ENCODE data around the gene HABP2.

DNA sequence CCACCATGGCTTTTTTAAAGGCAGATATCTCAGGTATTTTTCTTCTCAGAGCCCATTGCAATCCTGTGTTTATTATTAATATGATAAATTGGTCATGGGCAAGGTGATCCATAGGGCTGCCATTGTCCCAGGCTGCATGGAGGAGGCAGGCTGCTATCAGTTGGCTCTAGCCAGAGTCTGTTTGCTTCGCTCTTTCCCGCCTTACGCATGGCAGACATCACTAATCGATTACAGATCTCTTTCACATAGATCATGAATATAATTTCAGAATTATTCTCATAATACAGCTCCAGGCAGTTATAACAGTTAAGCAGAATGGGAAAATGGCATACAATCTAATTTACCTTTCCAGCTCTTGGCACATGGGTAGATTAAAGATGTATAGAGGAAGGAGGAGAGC is 30.4 kb upstream of the HABP2 start:
- TF ChIP-seq, protein P1, sequence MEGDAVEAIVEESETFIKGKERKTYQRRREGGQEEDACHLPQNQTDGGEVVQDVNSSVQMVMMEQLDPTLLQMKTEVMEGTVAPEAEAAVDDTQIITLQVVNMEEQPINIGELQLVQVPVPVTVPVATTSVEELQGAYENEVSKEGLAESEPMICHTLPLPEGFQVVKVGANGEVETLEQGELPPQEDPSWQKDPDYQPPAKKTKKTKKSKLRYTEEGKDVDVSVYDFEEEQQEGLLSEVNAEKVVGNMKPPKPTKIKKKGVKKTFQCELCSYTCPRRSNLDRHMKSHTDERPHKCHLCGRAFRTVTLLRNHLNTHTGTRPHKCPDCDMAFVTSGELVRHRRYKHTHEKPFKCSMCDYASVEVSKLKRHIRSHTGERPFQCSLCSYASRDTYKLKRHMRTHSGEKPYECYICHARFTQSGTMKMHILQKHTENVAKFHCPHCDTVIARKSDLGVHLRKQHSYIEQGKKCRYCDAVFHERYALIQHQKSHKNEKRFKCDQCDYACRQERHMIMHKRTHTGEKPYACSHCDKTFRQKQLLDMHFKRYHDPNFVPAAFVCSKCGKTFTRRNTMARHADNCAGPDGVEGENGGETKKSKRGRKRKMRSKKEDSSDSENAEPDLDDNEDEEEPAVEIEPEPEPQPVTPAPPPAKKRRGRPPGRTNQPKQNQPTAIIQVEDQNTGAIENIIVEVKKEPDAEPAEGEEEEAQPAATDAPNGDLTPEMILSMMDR (IDR thresholded peaks at IDR 0.05; ENCODE audit: low read depth, low read length, missing input control): no peak
- TF ChIP-seq NR2F2 (IDR thresholded peaks at IDR 0.05) (no peak), MAX (IDR thresholded peaks at IDR 0.05) (no peak), REST (IDR thresholded peaks at IDR 0.05) (no peak), FOXA1 (IDR thresholded peaks at IDR 0.05) (no peak), RAD21 (IDR thresholded peaks at IDR 0.05) (no peak), ZBTB33 (IDR thresholded peaks at IDR 0.05) (no peak), HNF4A (conservative IDR thresholded peaks at IDR 0.05) (no peak), YY1 (IDR thresholded peaks at IDR 0.05) (no peak), TAF1 (conservative IDR thresholded peaks at IDR 0.05) (no peak), JUND (IDR thresholded peaks at IDR 0.05) (no peak)
- TF ChIP-seq, protein P2, sequence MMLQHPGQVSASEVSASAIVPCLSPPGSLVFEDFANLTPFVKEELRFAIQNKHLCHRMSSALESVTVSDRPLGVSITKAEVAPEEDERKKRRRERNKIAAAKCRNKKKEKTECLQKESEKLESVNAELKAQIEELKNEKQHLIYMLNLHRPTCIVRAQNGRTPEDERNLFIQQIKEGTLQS (IDR thresholded peaks at IDR 0.05): no peak
